HG02763 (cell line): ENCODE results near the gene TWF2.

Experiments
- ATAC-seq: cut with Tn5 transposase; IDR thresholded peaks from one replicate; pipeline ENCODE4 v1.9.1; 2021; ENCODE audit warnings: mild to moderate bottlenecking, moderate library complexity; ENCODE audit not compliant: unreplicated experiment

Gene TWF2

GRCh38 chr3:52223449-52224408 is 15.2 kb downstream of the TWF2 start:
- no peak for ATAC-seq

GRCh38 chr3:52222319-52223221 is 16.4 kb downstream of the TWF2 start:
- ATAC-seq, result no peak

GRCh38 chr3:52221563-52222318 is 17.2 kb downstream of the TWF2 start:
- ATAC-seq, result no peak

GRCh38 chr3:52221141-52221562 is 17.8 kb downstream of the TWF2 start:
- no peak for ATAC-seq

- ATAC-seq, result no peak
Measured at GRCh38 chr3:52220380-52221026, 18.5 kb downstream of the TWF2 start.

- ATAC-seq, result no peak
Measured at GRCh38 chr3:52218937-52219650, 19.9 kb downstream of the TWF2 start.

GRCh38 chr3:52218454-52218853 is 20.5 kb downstream of the TWF2 start:
- no peak for ATAC-seq

GRCh38 chr3:52218026-52218425 is 20.9 kb downstream of the TWF2 start:
- ATAC-seq, result no peak

- no peak for ATAC-seq
Measured at GRCh38 chr3:52217409-52217805, 21.6 kb downstream of the TWF2 start.

GRCh38 chr3:52216585-52217408 is 22.2 kb downstream of the TWF2 start:
- ATAC-seq, result no peak

GRCh38 chr3:52215351-52215750 is 23.6 kb downstream of the TWF2 start:
- ATAC-seq, result no peak

GRCh38 chr3:52213901-52214300 is 25.1 kb downstream of the TWF2 start:
- ATAC-seq, result no peak

GRCh38 chr3:52213005-52213404 is 26.0 kb downstream of the TWF2 start:
- ATAC-seq, result no peak

- ATAC-seq, result no peak
Measured at GRCh38 chr3:52211268-52211891, 27.6 kb downstream of the TWF2 start.

- no peak for ATAC-seq
Measured at GRCh38 chr3:52210550-52211046, 28.4 kb downstream of the TWF2 start.

GRCh38 chr3:52210037-52210436 is 28.9 kb downstream of the TWF2 start:
- no peak for ATAC-seq

GRCh38 chr3:52208556-52208955 is 30.4 kb downstream of the TWF2 start:
- no peak for ATAC-seq

GRCh38 chr3:52205727-52206372 is 33.1 kb downstream of the TWF2 start:
- ATAC-seq, result no peak
